SK-N-SH treated with all-trans-retinoic acid at 6 μM for 48 hours (cell line): ENCODE measurements around the gene INTS1.

Source experiments
- ARNTL ChIP-seq: fragments of 450-650 bp; formaldehyde crosslinking; IDR thresholded peaks from 2 replicates; pipeline ENCODE4 v1.5.0; 2020; ENCODE audit warnings: low read depth, mild to moderate bottlenecking, moderate library complexity, borderline replicate concordance
- CREB5 ChIP-seq: fragments of 250-450 bp; sonication (Bioruptor Pico); IDR thresholded peaks from 2 replicates; pipeline ENCODE4 v1.5.1; 2020; ENCODE audit warnings: low read depth, mild to moderate bottlenecking, moderate library complexity
- ESRRG ChIP-seq: fragments of 250-450 bp; sonication (Bioruptor Pico); IDR thresholded peaks from 2 replicates; pipeline ENCODE4 v1.6.1; 2021; ENCODE audit warnings: mild to moderate bottlenecking
- POU6F1 ChIP-seq: fragments of 250-450 bp; sonication (Bioruptor Pico); IDR thresholded peaks from 2 replicates; pipeline ENCODE4 v1.8.0; 2021; ENCODE audit warnings: low read depth, mild to moderate bottlenecking, moderate library complexity, borderline replicate concordance
- TCF4 ChIP-seq: fragments of 250-450 bp; sonication (Bioruptor Pico); IDR thresholded peaks from 2 replicates; pipeline ENCODE4 v1.8.0; 2021; ENCODE audit warnings: mild to moderate bottlenecking, moderate library complexity, borderline replicate concordance

GRCh38 chr7:1463676-1464223 lies 40.4 kb downstream of the INTS1 start:
- no peak for TF ChIP-seq CREB5 (CRISPR knock-in tag)
- TF ChIP-seq POU6F1 (CRISPR knock-in tag): no peak
- no peak for TF ChIP-seq ARNTL
- TF ChIP-seq TCF4 (CRISPR knock-in tag): no peak
- TF ChIP-seq ESRRG: no peak
